T follicular helper cell (primary cell): Measurements from ENCODE around the gene PACSIN2.
"Not testable (repeated sequence)": the region's sequence is repeated elsewhere in the genome, so short reads cannot be mapped to it uniquely, and the experiment has no call there.

Experiments
- DNase-seq: peaks from one replicate; pipeline ENCODE4 v3.0.0-alpha.2; 2020; ENCODE audit warnings: low read depth

Gene PACSIN2

GRCh38 chr22:42926104-42926503, 88.8 kb downstream of the PACSIN2 start:
- DNase-seq = no peak

GRCh38 chr22:42925598-42925997, 89.4 kb downstream of the PACSIN2 start:
- DNase-seq = no peak

- not testable (repeated sequence) for DNase-seq
These were observed 89.9 kb downstream of the PACSIN2 start for GRCh38 chr22:42925031-42925430.

DNA sequence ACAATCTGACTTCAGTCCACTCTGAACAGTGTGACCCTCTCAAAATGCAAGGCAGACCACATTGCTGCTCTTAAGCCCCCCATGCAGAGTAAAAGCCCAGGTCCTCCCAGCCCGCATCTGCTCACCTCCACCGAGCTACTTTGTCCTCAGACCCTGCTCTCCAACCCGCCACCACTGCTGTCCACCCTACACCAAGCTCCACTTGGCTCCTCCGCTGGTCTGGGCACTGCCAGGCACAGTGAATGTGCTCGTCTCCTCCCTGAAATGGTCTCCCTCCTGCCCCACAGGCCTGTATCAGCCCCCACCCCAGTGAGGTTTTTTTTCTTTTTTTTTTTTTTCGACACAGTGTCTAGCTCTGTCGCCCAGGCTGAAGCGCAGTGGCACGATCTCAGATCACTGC, 90.5 kb downstream of the PACSIN2 start:
- no peak for DNase-seq

GRCh38 chr22:42922374-42923191, 92.4 kb downstream of the PACSIN2 start:
- no peak for DNase-seq

DNA sequence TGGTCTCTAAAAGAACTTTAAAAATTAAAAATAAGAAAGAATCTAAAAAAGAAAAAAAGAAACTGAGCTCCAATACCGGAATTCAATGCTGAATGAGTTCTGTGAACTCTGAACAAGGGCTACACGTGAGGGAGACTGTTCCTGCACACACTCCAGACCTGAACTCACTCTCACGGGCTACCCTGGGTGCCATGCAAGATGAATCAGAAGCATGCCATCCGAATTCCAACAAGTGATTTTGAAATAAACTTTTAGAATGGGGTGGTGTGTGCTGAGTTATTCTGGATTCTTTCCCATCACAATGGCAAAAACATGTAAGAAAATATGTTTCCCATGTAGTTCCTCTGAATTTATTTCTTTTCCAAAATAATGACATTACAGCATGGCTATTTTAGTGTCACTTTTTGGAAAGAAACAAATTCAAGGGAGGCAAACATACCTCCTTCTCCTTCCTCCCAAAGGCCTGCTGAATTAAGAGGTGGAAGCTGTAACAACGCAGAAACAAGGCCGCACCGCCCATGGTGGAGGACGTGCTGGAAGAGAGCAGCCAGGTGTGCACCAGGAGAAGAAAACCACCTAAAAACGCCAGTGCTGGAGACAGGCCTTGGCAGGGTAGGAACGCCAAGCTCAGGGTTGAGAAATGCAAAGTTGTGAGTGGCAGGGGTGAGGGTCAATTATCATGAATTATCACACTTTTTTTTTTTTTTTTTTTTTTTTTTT, 94.7 kb downstream of the PACSIN2 start:
- no peak for DNase-seq

DNA sequence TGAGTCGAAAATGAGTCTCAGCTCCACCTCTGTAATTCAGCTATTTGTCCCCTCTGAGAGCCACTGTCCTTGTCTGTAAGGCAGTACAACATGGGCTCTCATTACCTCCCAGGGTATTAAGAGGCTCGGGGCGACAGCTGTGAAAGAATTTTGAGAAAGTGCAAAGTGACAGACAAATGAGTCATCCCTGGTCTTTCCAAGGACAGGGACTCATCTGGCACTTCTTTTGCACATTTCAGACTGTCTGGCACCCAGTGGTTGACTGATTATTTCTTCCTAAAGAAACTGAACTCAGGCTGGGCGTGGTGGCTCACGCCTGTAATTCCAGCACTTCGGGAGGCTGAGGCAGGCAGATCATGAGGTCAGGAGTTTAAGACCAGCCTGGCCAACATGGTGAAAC, 95.8 kb downstream of the PACSIN2 start:
- DNase-seq = no peak

- no peak for DNase-seq
These were observed 96.4 kb downstream of the PACSIN2 start for GRCh38 chr22:42918500-42918899.

- not testable (repeated sequence) for DNase-seq
These were observed 97.6 kb downstream of the PACSIN2 start for GRCh38 chr22:42917358-42917757.

DNA sequence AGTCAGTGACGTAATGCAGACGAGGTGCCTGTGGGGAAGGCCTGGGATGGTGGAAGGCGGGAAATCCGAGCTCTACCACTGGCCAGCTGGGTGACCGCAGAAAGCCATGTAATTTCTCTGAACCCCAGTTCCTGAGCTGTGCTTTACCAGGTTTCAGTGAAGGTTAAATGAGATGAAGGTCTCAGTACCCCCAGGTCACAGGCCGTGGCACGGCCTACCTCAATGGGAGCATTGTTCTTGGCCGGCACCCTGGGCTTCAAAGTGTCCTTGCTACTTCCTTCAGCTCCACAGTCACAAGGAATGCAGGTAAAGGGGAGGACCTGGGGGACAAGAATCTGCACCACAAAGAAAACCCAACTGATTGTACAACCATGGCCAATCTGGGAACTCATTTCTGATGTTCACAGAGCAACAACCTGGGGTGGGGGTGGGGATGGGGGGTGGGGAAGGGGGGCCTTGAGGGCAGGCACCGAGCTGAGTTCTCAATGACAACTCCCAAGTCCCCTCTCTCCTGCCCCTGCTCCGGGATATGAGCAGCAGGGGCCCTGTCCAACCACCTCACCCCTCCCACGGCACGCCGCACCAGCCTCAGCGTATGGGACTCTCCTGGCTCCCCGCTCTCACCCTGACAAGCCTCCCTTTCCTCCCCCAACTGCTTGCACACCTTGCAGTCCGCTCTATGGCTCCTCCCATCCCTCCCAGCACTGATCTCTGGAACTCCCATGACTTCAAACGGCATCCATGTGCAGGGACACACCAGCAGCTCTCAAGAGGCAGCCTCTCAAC, 98.8 kb downstream of the PACSIN2 start:
- DNase-seq = no peak

- no peak for DNase-seq
These were observed 100.4 kb downstream of the PACSIN2 start for GRCh38 chr22:42914511-42915076.

- DNase-seq = no peak
These were observed 101.0 kb downstream of the PACSIN2 start for GRCh38 chr22:42913874-42914510.

DNA sequence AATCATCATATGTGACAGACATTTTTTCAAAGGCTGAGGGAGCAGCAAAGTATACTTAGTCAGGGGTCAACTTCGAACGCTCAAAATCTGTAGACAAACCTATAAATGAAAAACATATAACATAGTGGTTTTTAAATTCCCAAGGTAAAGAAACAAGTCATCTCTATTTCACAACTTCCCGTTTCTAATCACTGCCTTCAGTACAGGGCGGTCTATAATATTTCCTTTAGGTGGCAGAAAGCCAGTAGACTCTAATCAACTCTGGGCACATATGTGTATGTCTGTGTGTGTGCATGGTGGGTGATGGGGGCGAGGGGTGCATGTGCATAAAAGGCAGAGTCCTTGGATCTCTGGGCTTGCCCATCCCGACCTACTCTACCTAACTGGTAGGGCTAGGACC, 102.9 kb downstream of the PACSIN2 start:
- DNase-seq = no peak

DNA sequence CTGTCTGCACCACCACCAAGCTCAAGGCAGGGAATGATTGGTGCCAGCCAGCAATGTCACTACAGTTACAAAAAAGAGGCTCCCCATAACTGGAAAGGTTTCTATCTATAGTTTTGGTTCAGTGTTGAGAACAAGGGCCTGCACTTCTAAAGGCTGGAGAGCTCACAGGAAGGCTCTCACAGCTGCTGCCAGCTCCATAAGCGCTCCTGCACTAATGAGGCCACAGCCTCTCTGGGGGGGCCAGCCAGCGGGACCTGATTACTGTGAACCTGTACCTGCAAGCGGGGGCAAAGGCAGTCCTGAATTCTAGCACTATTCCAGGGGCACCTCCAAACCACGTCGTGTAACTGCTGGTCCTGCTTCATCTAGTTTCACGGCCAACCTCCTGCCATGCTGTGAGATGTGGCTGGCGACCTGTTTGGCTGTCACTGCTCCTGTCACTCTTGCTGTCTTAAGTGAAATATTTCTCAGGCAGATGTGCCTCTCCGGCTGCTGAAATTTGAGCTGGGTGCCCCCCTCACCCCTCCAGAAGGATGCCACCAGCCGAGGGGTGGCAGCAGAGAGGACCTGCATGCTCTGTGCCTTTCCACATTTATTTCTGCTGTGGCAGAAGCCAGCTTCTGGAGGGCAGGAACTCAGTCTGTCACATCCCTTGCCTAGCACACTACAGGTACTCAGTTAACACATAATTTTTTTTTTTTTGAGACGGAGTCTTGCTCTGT, 104.6 kb downstream of the PACSIN2 start:
- no peak for DNase-seq

GRCh38 chr22:42909363-42910058, 105.4 kb downstream of the PACSIN2 start:
- DNase-seq = no peak

GRCh38 chr22:42908374-42908746, 106.6 kb downstream of the PACSIN2 start:
- DNase-seq = no peak

DNA sequence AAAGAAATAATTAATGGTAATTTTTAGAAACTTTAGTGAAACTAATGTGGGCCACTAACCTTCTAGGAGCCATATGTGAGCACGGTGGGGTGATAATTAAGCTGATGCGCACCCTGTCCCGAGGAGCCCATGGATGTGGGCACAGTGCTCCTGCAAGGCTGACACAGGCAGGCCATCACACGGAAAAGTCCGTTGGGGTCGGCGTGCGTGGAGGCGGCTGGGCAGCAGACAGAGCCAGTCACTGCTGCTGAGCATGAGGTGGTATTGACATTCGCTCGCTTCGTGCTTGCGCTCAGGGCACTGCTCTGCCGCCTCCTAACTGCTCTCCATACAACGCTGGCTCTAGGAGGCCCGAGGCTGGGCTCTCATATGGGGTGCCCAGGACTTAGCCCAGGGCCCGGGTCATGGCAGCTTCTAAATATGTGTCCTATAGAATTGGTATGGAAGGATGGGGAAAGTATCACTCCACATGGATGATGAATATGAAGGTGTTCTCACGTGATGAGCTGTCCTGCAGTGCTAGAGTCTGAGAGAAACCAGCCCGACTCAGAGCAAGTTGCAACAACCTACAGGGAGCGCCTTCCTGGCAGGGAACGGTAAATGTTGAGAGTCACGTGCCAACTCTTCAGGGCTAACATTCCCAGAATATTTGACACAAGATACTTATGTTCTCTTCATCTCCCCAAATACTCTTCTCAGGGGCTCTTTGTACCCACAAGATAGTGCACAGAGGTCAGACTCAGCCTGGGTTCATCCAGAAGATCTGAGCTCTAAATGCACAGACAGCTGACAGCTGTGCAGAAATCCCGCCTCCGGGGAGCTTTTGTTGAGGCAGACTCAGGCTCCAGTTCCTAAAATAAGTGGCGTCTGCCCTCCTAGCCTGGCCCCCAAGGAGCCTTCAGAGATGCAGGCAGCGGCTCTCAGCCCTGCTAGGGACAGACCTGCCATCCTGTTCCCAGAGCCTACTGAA, 107.3 kb downstream of the PACSIN2 start:
- DNase-seq = no peak

DNA sequence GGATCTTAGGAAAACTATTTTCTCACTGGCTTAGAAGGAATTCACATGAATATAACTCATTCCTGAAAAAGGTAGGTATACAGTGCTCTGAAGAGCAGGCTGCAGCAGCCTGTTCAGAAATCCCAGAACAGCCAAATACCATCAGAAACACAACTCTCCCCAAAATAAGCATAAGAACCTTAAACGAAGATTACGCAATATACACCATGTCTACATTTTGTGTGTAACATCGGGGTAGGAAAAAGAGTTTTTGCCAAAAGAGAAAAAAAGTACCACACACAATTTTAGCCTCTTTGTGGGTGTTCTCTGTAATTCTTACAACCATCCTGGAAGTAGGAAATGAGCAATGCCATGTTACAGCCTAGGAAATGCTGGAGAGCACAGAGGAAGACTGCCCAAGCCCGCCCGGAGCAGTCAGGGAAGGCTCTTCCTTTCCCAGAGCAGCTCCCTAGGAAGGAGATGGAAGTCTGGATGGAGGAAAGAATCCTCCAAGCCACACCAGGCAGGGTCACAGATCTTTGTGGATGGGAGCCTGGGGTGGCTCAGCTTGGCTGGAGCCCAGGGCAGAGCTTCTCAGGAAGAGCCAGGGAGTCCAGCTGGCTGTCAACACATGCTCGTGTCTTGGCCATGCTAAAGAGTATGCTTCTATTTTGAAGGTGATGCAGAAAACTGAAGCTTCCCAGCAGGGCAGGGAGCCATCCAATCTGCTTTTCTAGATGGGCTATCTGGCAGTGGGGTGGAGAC, 108.2 kb downstream of the PACSIN2 start:
- DNase-seq = no peak
